HT-29 (cell line): ENCODE data around the gene CCNG1. TPM values are rescaled to one million over a fixed set of nuclear protein-coding genes. Genes with fewer than 3 reads are reported as not detected.
"Not testable (repeated sequence)": the region's sequence is repeated elsewhere in the genome, so short reads cannot be mapped to it uniquely, and the experiment has no call there.

ENCODE experiments used
- DNase-seq: peaks from one replicate; pipeline ENCODE4 v3.0.0-alpha.2; 2015; ENCODE audit warnings: low spot score
- total RNA-seq: library from RNA; depleted of rRNA; stranded (reverse); fragments of >200 nt; shearing (Covaris generic); gene quantifications from 2 replicates; pipeline ENCODE4 v1.2.3, GENCODE V29; 2014; rRNA removed

Gene CCNG1
- 66.5 and 69.9 TPM in 2 replicates for total RNA-seq

- peak; percentile 97 for DNase-seq
Measured at GRCh38 chr5:163437309-163438182, at the start of gene CCNG1. CCNG1 (plus strand) TSS chr5:163437595; CDS start chr5:163439257, 1,662 bp downstream.

DNA sequence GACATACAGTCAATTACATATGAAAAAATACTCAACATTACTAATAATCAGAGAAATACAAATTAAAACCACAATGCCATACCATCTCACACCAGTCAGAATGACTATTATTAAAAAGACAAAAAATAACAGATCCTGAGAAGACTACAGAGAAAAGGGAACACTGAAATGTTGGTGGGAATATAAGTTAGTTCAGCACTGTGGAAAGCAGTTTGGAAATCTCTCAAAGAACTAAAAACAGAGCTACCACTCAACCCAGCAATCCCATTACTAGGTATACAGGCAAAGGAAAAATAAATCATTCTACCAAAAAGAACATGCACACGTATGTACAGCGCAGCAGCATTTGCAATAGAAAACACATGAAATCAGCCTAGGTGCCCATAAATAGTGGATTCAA is 41.6 kb upstream of the CCNG1 start:
- no peak for DNase-seq

DNA sequence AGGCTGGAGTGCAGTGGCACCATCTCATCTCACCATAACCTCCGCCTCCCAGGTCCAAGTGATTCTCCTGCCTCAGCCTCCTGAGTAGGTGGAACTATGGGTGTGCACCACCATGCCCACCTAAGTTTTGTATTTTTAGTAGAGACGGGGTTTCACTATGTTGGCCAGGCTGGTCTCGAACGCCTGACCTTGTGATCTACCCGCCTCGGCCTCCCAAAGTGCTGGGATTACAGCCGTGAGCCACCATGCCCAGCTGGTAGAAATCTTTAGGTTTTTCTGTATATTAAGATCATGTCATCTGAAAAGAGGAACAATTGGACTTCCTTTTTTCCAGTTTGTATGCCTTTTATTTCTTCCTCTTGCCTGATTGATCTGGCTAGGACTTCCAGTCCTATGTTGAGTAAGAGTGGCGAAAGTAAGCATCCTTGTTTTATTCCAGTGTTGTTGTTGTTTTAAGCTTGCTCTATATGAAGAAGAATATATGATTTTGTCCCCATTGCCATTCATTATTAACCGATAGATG is 40.5 kb upstream of the CCNG1 start:
- DNase-seq = not testable (repeated sequence)

DNA sequence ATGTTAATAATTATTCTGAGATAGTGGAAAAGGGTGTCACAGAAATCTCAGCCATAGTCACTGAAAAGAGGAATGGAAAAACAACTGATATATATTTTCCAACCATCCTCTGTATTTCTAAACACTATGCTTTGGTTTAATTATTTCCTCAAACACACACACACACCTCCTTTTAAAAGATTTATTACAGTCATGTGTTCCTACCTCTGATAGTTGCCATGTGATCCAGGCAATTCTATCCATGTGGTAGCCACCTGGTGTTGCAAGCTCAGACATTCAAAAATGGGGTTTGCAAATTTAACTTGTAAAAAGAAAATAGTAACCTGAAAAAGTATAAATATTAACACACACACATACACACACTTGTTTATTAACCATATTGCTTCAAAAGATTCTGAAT is 40.0 kb upstream of the CCNG1 start:
- DNase-seq = no peak

DNA sequence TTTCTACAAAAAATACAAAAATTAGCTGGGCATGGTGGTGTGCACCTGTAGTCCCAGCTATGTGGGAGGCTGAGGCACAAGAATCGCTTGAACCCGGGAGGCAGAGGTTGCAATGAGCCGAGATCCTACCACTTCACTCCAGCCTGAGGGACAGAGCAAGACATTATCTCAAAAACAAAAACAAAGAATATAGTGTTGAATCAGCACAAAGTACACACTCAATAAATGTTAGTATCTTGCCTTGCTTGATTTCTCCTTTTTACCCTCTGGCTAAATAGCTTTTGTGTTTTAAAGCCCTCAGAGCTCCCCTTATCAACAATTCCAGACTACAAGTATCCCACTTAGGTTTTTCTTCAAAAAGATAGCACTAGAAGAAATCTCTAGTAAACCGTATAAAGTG is 37.5 kb upstream of the CCNG1 start:
- DNase-seq = no peak

- DNase-seq = no peak
Measured at GRCh38 chr5:163401271-163401670, 36.1 kb upstream of the CCNG1 start.

- no peak for DNase-seq
Measured at GRCh38 chr5:163402007-163402406, 35.4 kb upstream of the CCNG1 start.

DNA sequence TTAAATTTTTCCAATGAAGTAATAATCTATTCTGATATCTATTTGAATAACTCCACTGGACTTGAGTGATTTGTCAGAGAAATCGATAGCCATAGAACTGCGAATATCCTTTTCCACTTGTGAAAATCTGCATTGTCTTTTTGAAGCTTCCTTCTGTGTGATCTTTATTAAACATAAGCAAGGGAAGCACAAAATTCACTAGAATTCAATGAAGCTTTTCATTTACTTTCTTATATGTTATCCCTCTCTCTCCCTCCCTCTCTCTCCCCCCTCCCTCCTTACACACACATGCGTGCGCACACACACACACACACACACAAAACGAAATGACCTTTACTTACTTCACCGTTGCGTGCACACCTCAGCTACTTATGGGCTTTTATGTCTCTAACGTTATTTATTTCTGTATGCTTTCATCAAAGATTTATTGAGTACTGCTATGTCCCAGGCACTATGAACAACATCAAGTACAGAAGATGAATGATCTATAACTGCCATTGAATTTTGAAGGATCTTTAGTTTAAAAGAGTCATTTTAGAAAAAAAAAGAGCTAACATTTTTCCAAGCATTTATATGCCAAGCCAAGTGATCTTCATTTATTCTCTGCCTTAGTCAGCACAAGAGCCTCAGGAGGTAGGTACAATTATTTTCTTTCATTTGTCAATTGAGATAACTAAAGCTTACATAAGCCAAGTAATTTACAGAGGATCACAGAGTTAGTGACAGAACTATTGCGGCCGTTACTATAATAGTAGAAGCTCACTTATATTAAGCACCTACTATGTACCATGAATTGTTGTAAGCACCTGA is 32.8 kb upstream of the CCNG1 start:
- DNase-seq = no peak

- no peak for DNase-seq
Measured at GRCh38 chr5:163407034-163407655, 30.2 kb upstream of the CCNG1 start.

DNA sequence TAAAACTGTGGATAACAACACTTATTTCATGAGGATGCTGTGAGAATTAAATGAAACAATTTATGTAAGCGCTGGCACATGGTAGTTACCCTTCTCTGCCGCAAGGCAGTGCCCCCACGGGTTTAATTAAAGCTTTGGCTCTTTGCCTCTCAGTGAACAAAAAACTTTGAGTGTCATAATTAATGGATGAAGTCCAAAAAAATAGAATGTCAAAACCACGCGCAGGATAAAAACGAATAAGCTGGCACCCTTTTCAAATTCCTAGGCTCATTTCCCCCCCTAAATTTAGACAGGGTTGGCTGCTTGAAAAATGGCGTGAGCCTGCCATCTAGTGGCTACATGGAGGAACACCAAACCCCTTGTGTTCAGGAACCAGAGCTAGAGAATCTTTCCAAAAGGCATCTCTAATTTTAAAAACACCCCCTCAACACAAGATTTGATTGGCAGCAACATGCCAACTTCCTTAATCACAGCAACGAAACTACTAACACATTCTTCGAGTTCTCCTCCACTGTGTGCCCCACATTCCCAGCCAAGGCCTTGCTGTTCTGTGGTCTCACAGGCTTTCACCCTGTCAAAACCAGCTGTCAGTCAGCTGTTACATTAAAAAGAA is 29.0 kb upstream of the CCNG1 start:
- peak; percentile 73 for DNase-seq

DNA sequence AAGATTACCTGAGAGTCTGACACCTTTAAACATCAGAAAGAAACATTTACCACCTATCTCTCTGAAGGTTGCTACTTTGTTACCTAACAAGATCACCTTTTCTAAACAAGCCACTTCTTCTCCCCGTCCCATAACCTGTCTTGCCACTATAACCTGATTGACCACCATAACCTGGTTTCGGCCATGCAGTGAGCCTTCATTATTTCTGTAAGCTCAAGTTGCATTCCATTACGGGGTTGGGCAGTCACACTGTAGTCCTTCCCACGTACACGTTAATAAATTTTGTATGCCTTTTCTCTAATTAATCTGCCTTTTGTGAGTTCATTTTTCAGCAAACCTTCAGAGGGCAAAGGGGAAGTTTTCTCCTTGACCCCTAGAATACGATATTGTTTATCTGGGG is 28.0 kb upstream of the CCNG1 start:
- DNase-seq = peak; percentile 5

GRCh38 chr5:163410505-163410904 is 26.9 kb upstream of the CCNG1 start:
- DNase-seq = no peak

DNA sequence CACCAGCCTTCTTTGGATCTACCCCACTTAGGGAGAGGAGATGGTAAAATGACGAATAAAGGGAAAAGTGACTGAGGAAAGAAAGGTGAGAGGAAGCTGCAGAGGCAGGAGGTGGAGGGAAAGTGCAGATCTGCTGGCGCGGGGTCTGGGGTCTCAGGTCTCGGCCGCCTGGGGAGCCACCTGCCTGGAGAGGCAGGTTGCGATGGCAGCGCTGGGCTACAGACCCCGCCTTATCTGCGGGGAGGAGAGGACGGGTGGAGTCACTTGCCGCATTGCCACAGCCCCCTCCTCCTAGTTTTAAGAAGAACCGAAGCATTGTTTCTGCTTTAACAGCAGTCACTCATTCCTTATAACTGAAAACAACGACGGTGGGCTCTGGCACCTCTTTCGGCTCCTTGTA is 21.7 kb upstream of the CCNG1 start:
- not testable (repeated sequence) for DNase-seq

DNA sequence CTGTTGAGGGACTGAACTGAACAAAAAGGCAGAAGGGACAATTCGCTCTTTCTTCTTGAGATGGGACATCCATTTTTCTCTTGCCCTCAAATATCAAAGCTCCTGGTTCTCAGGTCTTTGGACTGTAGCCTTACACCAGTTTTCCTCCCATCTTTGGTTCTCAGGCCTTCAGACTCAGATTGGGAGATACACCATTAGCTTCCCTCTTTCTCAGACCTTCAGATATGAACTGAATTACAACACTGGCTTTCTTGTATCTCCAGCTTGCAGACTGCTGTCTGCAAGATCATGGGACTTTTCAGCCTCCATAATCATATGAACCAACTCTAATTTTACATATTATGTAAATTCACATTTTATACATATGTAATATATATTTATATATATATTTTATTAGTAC is 12.6 kb upstream of the CCNG1 start:
- no peak for DNase-seq

GRCh38 chr5:163426128-163426527 is 11.3 kb upstream of the CCNG1 start:
- not testable (repeated sequence) for DNase-seq

DNA sequence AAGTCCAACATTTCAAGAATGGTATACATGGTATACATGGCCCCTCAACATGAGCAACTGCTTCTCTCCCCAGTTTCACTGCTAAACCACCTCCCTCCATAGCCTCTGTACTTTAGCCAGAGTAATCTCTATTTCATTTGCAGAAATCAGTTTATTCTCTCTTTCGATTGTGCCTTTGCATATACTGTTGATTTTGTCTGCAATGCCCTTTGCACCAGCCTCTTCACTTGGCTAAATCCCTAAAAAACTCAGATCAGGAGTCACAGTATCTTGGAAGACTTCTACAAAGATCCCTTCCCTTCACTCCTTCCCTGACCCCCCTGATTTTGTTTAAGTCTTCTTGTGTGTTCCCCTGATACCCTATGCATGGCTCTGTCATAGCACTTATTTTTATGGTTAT is 4.9 kb upstream of the CCNG1 start:
- DNase-seq = no peak

DNA sequence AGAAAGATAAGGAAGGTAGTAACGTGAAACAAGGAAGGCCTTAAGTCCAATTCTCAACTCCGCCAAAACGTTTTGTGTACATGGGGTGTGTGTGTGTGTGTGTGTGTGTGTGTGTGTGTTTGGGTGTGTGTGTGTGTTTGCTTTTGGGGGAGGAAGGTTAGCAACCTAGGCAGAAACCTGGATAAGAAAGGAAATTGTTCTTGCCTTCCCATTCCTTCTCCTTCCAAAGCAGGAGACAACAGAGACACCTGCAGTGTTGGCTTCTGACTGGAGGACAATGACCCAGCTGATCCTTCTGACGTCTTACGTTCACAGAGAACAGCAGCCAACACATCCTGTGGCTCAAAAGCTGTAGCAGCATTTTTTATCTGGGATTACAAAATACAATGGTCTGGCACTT is 4.1 kb upstream of the CCNG1 start:
- DNase-seq = no peak

DNA sequence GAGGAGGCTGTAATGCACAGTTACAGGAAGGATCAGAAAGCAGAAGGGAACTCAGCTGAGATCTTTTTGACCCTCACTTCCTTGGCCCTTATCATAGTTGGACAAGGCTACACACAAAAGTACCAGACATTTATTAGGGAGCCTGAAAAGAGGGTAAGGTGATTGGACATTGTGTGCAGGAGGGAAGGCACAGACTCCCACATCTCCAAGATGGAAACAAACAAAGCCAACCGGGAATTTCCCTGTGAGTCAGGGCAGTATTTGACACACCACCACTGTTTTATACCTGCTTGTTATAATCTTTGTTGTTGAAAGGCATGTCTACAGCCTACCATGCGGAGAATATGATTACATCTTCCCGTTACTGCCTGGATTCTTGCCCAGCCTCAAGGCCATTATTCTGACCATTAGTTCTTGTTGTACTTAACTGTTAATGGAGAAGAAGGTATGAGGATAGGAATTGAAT is 3.0 kb upstream of the CCNG1 start:
- DNase-seq = no peak

- DNase-seq = peak; percentile 26
Measured at GRCh38 chr5:163436515-163436914, 880 bp upstream of the CCNG1 start.

DNA sequence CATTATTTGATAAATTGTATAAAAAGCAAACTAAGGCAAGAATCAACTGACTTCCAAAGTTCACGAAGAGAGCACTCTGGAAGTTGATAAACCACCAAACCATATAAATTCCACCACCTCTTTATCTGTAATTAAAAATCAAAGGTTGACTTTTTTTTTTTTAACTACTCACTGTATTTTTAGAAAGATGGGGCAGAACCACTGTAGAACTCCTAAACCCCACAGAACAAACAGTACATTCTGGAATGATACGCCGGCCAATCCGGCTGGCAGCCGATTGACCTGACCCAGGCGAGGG is 435 bp upstream of the CCNG1 start:
- no peak for DNase-seq

DNA sequence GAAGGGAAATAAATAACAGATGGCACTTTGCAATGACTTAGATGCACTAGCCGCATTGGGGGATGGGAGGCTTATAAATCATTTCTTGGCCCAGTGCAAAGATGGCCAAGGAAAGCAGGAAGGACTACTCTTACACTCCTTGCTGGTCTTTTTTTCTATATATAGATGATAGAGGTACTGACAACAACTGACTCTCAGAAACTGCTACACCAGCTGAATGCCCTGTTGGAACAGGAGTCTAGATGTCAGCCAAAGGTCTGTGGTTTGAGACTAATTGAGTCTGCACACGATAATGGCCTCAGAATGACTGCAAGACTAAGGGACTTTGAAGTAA is 1.7 kb downstream of the CCNG1 start:
- DNase-seq = peak; percentile 34

DNA sequence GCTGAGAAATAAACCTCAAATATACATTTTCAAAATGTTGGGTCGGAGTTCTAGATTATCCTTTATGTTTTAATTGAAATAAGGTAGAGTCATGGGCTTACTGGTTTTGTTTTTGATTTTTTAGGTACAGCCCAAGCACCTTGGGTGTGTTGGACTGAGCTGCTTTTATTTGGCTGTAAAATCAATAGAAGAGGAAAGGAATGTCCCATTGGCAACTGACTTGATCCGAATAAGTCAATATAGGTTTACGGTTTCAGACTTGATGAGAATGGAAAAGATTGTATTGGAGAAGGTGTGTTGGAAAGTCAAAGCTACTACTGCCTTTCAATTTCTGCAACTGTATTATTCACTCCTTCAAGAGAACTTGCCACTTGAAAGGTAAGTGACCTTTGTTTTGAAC is 3.6 kb downstream of the CCNG1 start:
- DNase-seq = no peak
